Stimulated activated CD4-positive, alpha-beta T cell treated with anti-CD3 and anti-CD28 coated beads, Interleukin-12 subunit alpha, Interleukin-12 subunit beta, amount 100 ng/mL, for 24 hours (primary cell): ENCODE results near the gene LRP1-AS.

Source experiments
- DNase-seq, 2 experiments: peaks; one replicate each; pipeline ENCODE4 v3.0.0-alpha.2; 2020; ENCODE audit warnings: low read depth in 2 of 2

The LRP1-AS gene

GRCh38 chr12:57099047-57099714 lies 48.2 kb downstream of the LRP1-AS start:
- no peak for DNase-seq

- no peak for DNase-seq
These were observed 48.9 kb downstream of the LRP1-AS start for GRCh38 chr12:57098546-57098945.

GRCh38 chr12:57097554-57097835 lies 49.9 kb downstream of the LRP1-AS start:
- no peak for DNase-seq

GRCh38 chr12:57096748-57097553 lies 50.5 kb downstream of the LRP1-AS start:
- DNase-seq: no peak

- DNase-seq: no peak
These were observed 51.3 kb downstream of the LRP1-AS start for GRCh38 chr12:57096099-57096572.

- no peak for DNase-seq
These were observed 52.0 kb downstream of the LRP1-AS start for GRCh38 chr12:57095440-57095839.
